K562 (cell line): Measurements from ENCODE around the gene SARS1. TPM values are rescaled to one million over a fixed set of nuclear protein-coding genes. Genes with fewer than 3 reads are reported as not detected.

Experiments
- ATAC-seq: fragments of 200-7000 bp; cut with Tn5 transposase; 3 replicates; pipeline ENCODE4 v1.9.1; 2020; ENCODE audit warnings: moderate library complexity
- BruUV-seq: library from RNA; stranded (reverse); fragments of 400-500 nt; replicated peaks from 2 replicates; lab custom pipeline; 2021; lab: Mats Ljungman, UMichigan
- CTCF ChIA-PET: fragments of 300-600 bp; formaldehyde crosslinking; extraction: SDS; loops from one replicate; lab custom pipeline; 2021; ENCODE audit warnings: low intra/inter-chr PET ratio; lab: Yijun Ruan, JAX
- POLR2A ChIA-PET: fragments of 300-600, 350-650 bp; sonication (Branson Sonifier 250); formaldehyde crosslinking; extraction: SDS; loops from one replicate; lab custom pipeline; 2021; ENCODE audit warnings: antibody characterized with exemption, inconsistent platforms; lab: Yijun Ruan, JAX
- DNase-seq, 4 experiments: peaks; one replicate each; pipeline versions ENCODE4 v3.0.0 to v3.0.0-alpha.2; 2011 to 2018; ENCODE audit warnings: low spot score in 3 of 4, mixed read lengths in 3 of 4; ENCODE audit errors: extremely low read depth in 1 of 4
- FAIRE-seq: peaks from 2 replicates; lab custom pipeline; 2011; peaks lifted over from hg19 to GRCh38; lab: Jason Lieb, UNC
- H2AFZ ChIP-seq: 2 replicates; pipeline ENCODE4 v1.6.0; 2011; ENCODE audit warnings: low read depth, low read length, control low read depth, inconsistent platforms
- H3K27ac ChIP-seq: fragments of 200-600 bp; 3 replicates; pipeline ENCODE4 v1.8.0; 2011; ENCODE audit warnings: low read depth, mild to moderate bottlenecking, control low read depth, inconsistent platforms, low read length, moderate library complexity, mixed read lengths; ENCODE audit errors: extremely low read depth
- H3K27me3 ChIP-seq, 2 experiments: fragments of 300-600 bp in 1 of 2; 2 replicates in 1 of 2; 3 replicates in 1 of 2; pipeline versions ENCODE4 v1.6.0 to v1.8.0; 2011; ENCODE audit warnings: inconsistent platforms in 2 of 2, low read length in 2 of 2, mild to moderate bottlenecking in 1 of 2, mixed read lengths in 1 of 2, moderate library complexity in 1 of 2; ENCODE audit not compliant: control insufficient read depth in 2 of 2, insufficient read depth in 2 of 2
- H3K36me3 ChIP-seq: fragments of 300-600 bp; 3 replicates; pipeline ENCODE4 v1.8.0; 2011; ENCODE audit warnings: mild to moderate bottlenecking, low read length, inconsistent platforms; ENCODE audit not compliant: control insufficient read depth, insufficient read depth
- H3K4me1 ChIP-seq, 2 experiments: fragments of 200-600 bp in 1 of 2; replicated peaks in 1 of 2; 2 replicates in 1 of 2; 3 replicates in 1 of 2; pipeline versions ENCODE4 v1.5.1 to v1.8.0; 2011; ENCODE audit warnings: inconsistent platforms in 2 of 2, low read length in 2 of 2, mild to moderate bottlenecking in 1 of 2, mixed read lengths in 1 of 2, moderate library complexity in 1 of 2; ENCODE audit not compliant: control insufficient read depth in 2 of 2, insufficient read depth in 2 of 2
- H3K4me2 ChIP-seq: 2 replicates; pipeline ENCODE4 v1.6.1; 2011; ENCODE audit warnings: low read length, control low read depth, inconsistent platforms, mixed read lengths; ENCODE audit not compliant: insufficient read depth
- H3K4me3 ChIP-seq: fragments of 200-600 bp; sonication (generic), shearing (Covaris generic); 2 replicates; pipeline ENCODE4 v1.5.1; 2016; ENCODE audit warnings: control low read depth, inconsistent platforms
- H3K79me2 ChIP-seq: fragments of 200-600 bp; 3 replicates; pipeline ENCODE4 v1.8.0; 2011; ENCODE audit warnings: low read length, inconsistent platforms; ENCODE audit not compliant: control insufficient read depth, insufficient read depth
- H3K9ac ChIP-seq, 2 experiments: 2 replicates each; pipeline versions ENCODE4 v1.6.0 to v1.6.1; 2011; ENCODE audit warnings: low read depth in 2 of 2, low read length in 2 of 2, control low read depth in 1 of 2, inconsistent platforms in 1 of 2, mild to moderate bottlenecking in 1 of 2, mixed read lengths in 1 of 2; ENCODE audit not compliant: insufficient read depth in 1 of 2
- H3K9me1 ChIP-seq: one replicate; pipeline ENCODE4 v1.6.0; 2011; ENCODE audit warnings: inconsistent platforms, mild to moderate bottlenecking, low read length, moderate library complexity; ENCODE audit not compliant: control insufficient read depth, insufficient read depth
- H3K9me3 ChIP-seq: replicated peaks from 2 replicates; pipeline ENCODE4 v1.5.1; 2011; ENCODE audit warnings: low read depth, low read length, inconsistent platforms; ENCODE audit not compliant: control insufficient read depth, insufficient read depth
- H4K20me1 ChIP-seq: replicated peaks from 2 replicates; pipeline ENCODE4 v1.6.1; 2011; ENCODE audit warnings: low read length, inconsistent platforms, mixed read lengths; ENCODE audit not compliant: control insufficient read depth, insufficient read depth
- CREB3 ChIP-seq: fragments of 450-650 bp; conservative IDR thresholded peaks from 2 replicates; pipeline ENCODE4 v1.6.1; 2016; ENCODE audit warnings: missing genetic modification characterization, low read depth, mild to moderate bottlenecking, missing compliant biosample characterization, moderate library complexity
- DDX20 ChIP-seq: fragments of 450-650 bp; IDR thresholded peaks from 2 replicates; pipeline ENCODE4 v1.6.1; 2016; ENCODE audit warnings: missing genetic modification characterization, low read depth, mild to moderate bottlenecking, missing compliant biosample characterization, moderate library complexity
- HBP1 ChIP-seq: fragments of 450-650 bp; formaldehyde crosslinking; IDR thresholded peaks from 2 replicates; pipeline ENCODE4 v1.4.0; 2022; ENCODE audit warnings: missing genetic modification characterization
- HNRNPLL ChIP-seq: fragments of 200-400 bp; formaldehyde crosslinking; IDR thresholded peaks from 2 replicates; pipeline ENCODE4 v1.6.1; 2017; ENCODE audit warnings: low read length, low read depth, mild to moderate bottlenecking; ENCODE audit not compliant: poor library complexity, severe bottlenecking
- ILK ChIP-seq: fragments of 450-650 bp; IDR thresholded peaks from 2 replicates; pipeline ENCODE4 v1.6.1; 2016; ENCODE audit warnings: missing genetic modification characterization, low read depth, mild to moderate bottlenecking, missing compliant biosample characterization, moderate library complexity, borderline replicate concordance
- KDM2B ChIP-seq: fragments of 250-450 bp; sonication (Bioruptor Pico); IDR thresholded peaks from 2 replicates; pipeline ENCODE4 v1.8.0; 2021; ENCODE audit warnings: mild to moderate bottlenecking, moderate library complexity
- SIRT6 ChIP-seq: IDR thresholded peaks from one replicate; pipeline ENCODE4 v1.6.1; 2012; ENCODE audit warnings: low read depth, mild to moderate bottlenecking, control low read depth, inconsistent platforms, low read length, moderate library complexity
- SMAD4 ChIP-seq: fragments of 250-450 bp; sonication (Bioruptor Pico); conservative IDR thresholded peaks from 2 replicates; pipeline ENCODE4 v1.8.0; 2021; ENCODE audit warnings: inconsistent platforms, mild to moderate bottlenecking, moderate library complexity
- SNAPC5 ChIP-seq: fragments of 250-450 bp; sonication (Bioruptor Pico); IDR thresholded peaks from 2 replicates; pipeline ENCODE4 v1.8.0; 2021; ENCODE audit warnings: moderate library complexity, mild to moderate bottlenecking, inconsistent platforms
- SRSF1 ChIP-seq: fragments of 200-400 bp; formaldehyde crosslinking; IDR thresholded peaks from 2 replicates; pipeline ENCODE4 v1.6.1; 2017; ENCODE audit warnings: mild to moderate bottlenecking, low read depth, low read length, moderate library complexity
- TCF15 ChIP-seq: fragments of 250-450 bp; sonication (Bioruptor Pico); IDR thresholded peaks from 2 replicates; pipeline ENCODE4 v1.8.0; 2022; ENCODE audit warnings: moderate library complexity, mild to moderate bottlenecking, inconsistent platforms
- TSHZ1 ChIP-seq: fragments of 250-450 bp; sonication (Bioruptor Pico); IDR thresholded peaks from 2 replicates; pipeline ENCODE4 v1.4.0; 2020; ENCODE audit warnings: mild to moderate bottlenecking, moderate library complexity
- WHSC1 ChIP-seq: IDR thresholded peaks from one replicate; pipeline ENCODE4 v1.6.1; 2012; ENCODE audit warnings: low read length, control low read depth, inconsistent platforms
- ZNF354B ChIP-seq: fragments of 250-450 bp; sonication (Bioruptor Pico); IDR thresholded peaks from 2 replicates; pipeline ENCODE4 v1.4.0; 2020
- ZNF699 ChIP-seq: fragments of 250-450 bp; sonication (Bioruptor Pico); IDR thresholded peaks from 2 replicates; pipeline ENCODE4 v1.8.0; 2021; ENCODE audit warnings: mild to moderate bottlenecking, moderate library complexity; ENCODE audit not compliant: insufficient replicate concordance
- ZNF75A ChIP-seq: fragments of 450-650 bp; formaldehyde crosslinking; IDR thresholded peaks from 2 replicates; pipeline ENCODE4 v1.4.0; 2020; ENCODE audit warnings: mild to moderate bottlenecking
- whole genome bisulfite sequencing: fragments of 100-300 bp; shearing (Covaris generic); methylation state at CpG from one replicate; pipeline ENCODE4 v1.1.6; 2016; ENCODE audit warnings: low coverage, mixed read lengths; ENCODE audit not compliant: insufficient coverage; ENCODE audit errors: missing lambda C conversion rate; 5-methylcytosine and 5-hydroxymethylcytosine counted together
- in situ Hi-C: fragments of 300-500 bp; cut with MboI; formaldehyde crosslinking; loops from 4 replicates; pipeline ENCODE4 v1.15.0; 2018; ENCODE audit warnings: inconsistent platforms, mixed read lengths
- intact Hi-C: fragments of 100-400 bp; cut with micrococcal nuclease; formaldehyde crosslinking; loops from 2 replicates; pipeline ENCODE4 v1.14.2; 2022
- polyA plus RNA-seq, 8 experiments: library from polyadenylated mRNA; depleted of rRNA in 4 of 8; stranded (reverse) in 5 of 8; unstranded in 3 of 8; fragments of >200 nt; fragmentation: Nextera tagmentation in 2 of 8; fragmentation: Illumina TruSeq in 1 of 8; extraction: Ambion mirVana in 2 of 8; extraction: Trizol in 1 of 8; gene quantifications; 2 replicates each; pipeline versions ENCODE4 v1.2.1 to v1.2.3, GENCODE V29; 2011 to 2014; ENCODE audit warnings: inconsistent platforms in 1 of 8, missing spikeins in 1 of 8
- total RNA-seq, 7 experiments: library from RNA; depleted of rRNA in 6 of 7; stranded (reverse); fragments of >200 nt in 6 of 7; fragmentation: Illumina TruSeq in 2 of 7; extraction: Trizol in 2 of 7; gene quantifications; 2 replicates each; pipeline versions ENCODE4 v1.2.1 to v1.2.3, GENCODE V29; 2011 to 2021; ENCODE audit warnings: low replicate concordance in 1 of 7

SARS1 gene
- total and polyA plus RNA-seq, 9 of the 15 experiments (the other 6 are each of a cell fraction or from before 2014, with no cell fraction given), result 221 to 623 (median 254) TPM

GRCh38 chr1:109264379-109264755 lies 50.6 kb downstream of the SARS1 start:
- no TSS peak for BruUV-seq
- Histone ChIP-seq H3K9ac (no peak overlapping the region), H4K20me1 (no peaks in the 10 kb centered on the region), H3K79me2 (no peaks in the 10 kb centered on the region), H3K4me3 (no peak overlapping the region), H2AFZ (no peak overlapping the region), H3K36me3 (peaks cover 49% of the 10 kb centered on the region; the same call in 2 of the 3 replicates), H3K27me3 (no peaks in the 10 kb centered on the region), H3K27ac (no peak overlapping the region), H3K9me1 (no peaks in the 10 kb centered on the region), H3K4me2 (no peak overlapping the region), H3K9me3 (no peaks in the 10 kb centered on the region), H3K4me1 (peaks cover 0 to 31% of the 10 kb centered on the region in 2 experiments; a peak in 2 of 5 replicates)
- ATAC-seq (no peak), FAIRE-seq (no peak), DNase-seq (no peak)
- 65% methylated on average over 9 of the region's 9 CpGs for whole genome bisulfite sequencing
- ChIA-PET CTCF (interaction anchor here (0.6 to 5.5 kb wide), 4 partner anchors 63 to 268 kb away, joined by 3 to 91 read pairs (median 30); partner anchors contain the start of gene SORT1), POLR2A (interaction anchor here (0.6 to 1.6 kb wide), 5 partner anchors 16 to 146 kb away, joined by 3 to 7 read pairs (median 3); partner anchors contain the start of gene PSRC1)
- in situ Hi-C loops (loop anchor here (5.0 kb wide), 2 partner anchors 138 to 268 kb away; no protein-coding TSS in a partner anchor), intact Hi-C loops (loop anchor here (10.0 kb wide), 1 partner anchor 150 kb away; the partner anchor contains the start of gene ELAPOR1)
- no peak for TF ChIP-seq SRSF1
- TF ChIP-seq TSHZ1 (CRISPR knock-in tag), result no peak
- no peak for TF ChIP-seq HBP1 (CRISPR knock-in tag)
- no peak for TF ChIP-seq ZNF354B (CRISPR knock-in tag)
- TF ChIP-seq SMAD4, result no peak
- no peak for TF ChIP-seq WHSC1
- TF ChIP-seq CREB3 (tag), result no peak
- no peak for TF ChIP-seq HNRNPLL
- no peak for TF ChIP-seq SIRT6
- TF ChIP-seq SNAPC5 (CRISPR knock-in tag), result no peak
- TF ChIP-seq ILK (tag), result no peak
- TF ChIP-seq DDX20 (tag), result no peak
- no peak for TF ChIP-seq KDM2B (CRISPR knock-in tag)
- TF ChIP-seq ZNF699, result no peak
- TF ChIP-seq ZNF75A (CRISPR knock-in tag), result no peak
- no peak for TF ChIP-seq TCF15
